Natural killer cell (primary cell): ENCODE measurements around the gene OPN3. TPM values are rescaled to one million over a fixed set of nuclear protein-coding genes. Genes with fewer than 3 reads are reported as not detected.

Source experiments
- ATAC-seq, 3 donors: fragments of 150-1000 bp in 2 of 3; fragments of 200-7000 bp in 1 of 3; cut with Tn5 transposase; 1 replicate in 1 of 3; 2 replicates in 2 of 3; pipeline ENCODE4 v1.10.0; 2021; ENCODE audit warnings: mild to moderate bottlenecking in 2 of 3, moderate library complexity in 2 of 3
- DNase-seq, 2 donors: peaks; one replicate each; pipeline versions ENCODE4 v3.0.0 to v3.0.0-alpha.2; 2013 to 2021; ENCODE audit warnings: mixed read lengths in 1 of 2
- H3K27ac ChIP-seq: one replicate; pipeline ENCODE4 v1.5.1; 2013; ENCODE audit warnings: mild to moderate bottlenecking, low read length
- H3K27me3 ChIP-seq: one replicate; pipeline ENCODE4 v1.6.1; 2013; ENCODE audit warnings: low read length; ENCODE audit not compliant: control insufficient read depth, insufficient read depth
- H3K36me3 ChIP-seq: one replicate; pipeline ENCODE4 v1.6.1; 2013; ENCODE audit warnings: low read length; ENCODE audit not compliant: control insufficient read depth, insufficient read depth
- H3K4me1 ChIP-seq: one replicate; pipeline ENCODE4 v1.6.1; 2013; ENCODE audit warnings: low read length; ENCODE audit not compliant: control insufficient read depth, insufficient read depth
- H3K4me3 ChIP-seq: one replicate; pipeline ENCODE4 v1.5.1; 2013; ENCODE audit warnings: low read length
- H3K9me3 ChIP-seq: one replicate; pipeline ENCODE4 v1.6.1; 2013; ENCODE audit warnings: low read length; ENCODE audit not compliant: control insufficient read depth, insufficient read depth
- H3K27ac Mint-ChIP-seq, 2 donors: one replicate each; pipeline ENCODE4 v1.8.0; 2022; ENCODE audit warnings: mild to moderate bottlenecking in 2 of 2, mixed read lengths in 2 of 2, moderate library complexity in 1 of 2
- H3K27me3 Mint-ChIP-seq, 2 donors: one replicate each; pipeline ENCODE4 v1.8.0; 2022; ENCODE audit warnings: low read depth in 2 of 2, mixed read lengths in 2 of 2
- H3K36me3 Mint-ChIP-seq: one replicate; pipeline ENCODE4 v1.8.0; 2022; ENCODE audit warnings: mixed read lengths
- H3K4me1 Mint-ChIP-seq, 2 donors: one replicate each; pipeline ENCODE4 v1.8.0; 2022; ENCODE audit warnings: mixed read lengths in 2 of 2
- H3K4me3 Mint-ChIP-seq: one replicate; pipeline ENCODE4 v1.8.0; 2022; ENCODE audit warnings: mild to moderate bottlenecking, moderate library complexity, mixed read lengths
- H3K9me3 Mint-ChIP-seq, 2 donors: one replicate each; pipeline ENCODE4 v1.8.0; 2022; ENCODE audit warnings: mixed read lengths in 2 of 2
- CTCF ChIP-seq: fragments of 200-600 bp; IDR thresholded peaks from one replicate; pipeline ENCODE4 v1.8.0; 2022; ENCODE audit warnings: antibody characterized with exemption
- WGBS: methylation state at CpG from one replicate; pipeline ENCODE4 v1.1.7; 2013; ENCODE audit warnings: missing lambda C conversion rate; ENCODE audit not compliant: insufficient coverage; 5-methylcytosine and 5-hydroxymethylcytosine counted together
- intact Hi-C: fragments of 100-400 bp; cut with micrococcal nuclease; formaldehyde crosslinking; loops from one replicate; pipeline ENCODE4 v1.14.2; 2022
- total RNA-seq, 4 donors: library from RNA; stranded (reverse); fragments of 120-200 nt in 1 of 4; gene quantifications; one replicate each; pipeline versions ENCODE4 v1.2.3 to v1.2.4, GENCODE V29; 2013 to 2022

The OPN3 gene
- total RNA-seq, 3 donors from 2014 or later (not counting 1 experiment from before 2014, with no cell fraction given), result 3.9 to 5.1 (median 4.1) TPM

- ATAC-seq (no peak), DNase-seq (no peak)
- H3K9me3 Mint-ChIP-seq, result no peaks in the 10 kb centered on the region
- no CpG with 5 or more reads among the region's 2 CpGs for WGBS
- Histone ChIP-seq H3K36me3 (no peaks in the 10 kb centered on the region), H3K27me3 (no peaks in the 10 kb centered on the region), H3K4me1 (no peaks in the 10 kb centered on the region), H3K27ac (no peak overlapping the region), H3K4me3 (no peak overlapping the region), H3K9me3 (no peaks in the 10 kb centered on the region)
- no peaks in the 10 kb centered on the region for H3K36me3 Mint-ChIP-seq
- TF ChIP-seq CTCF, result no peak
- H3K27me3 Mint-ChIP-seq, result no peaks in the 10 kb centered on the region
- H3K4me3 Mint-ChIP-seq, result no peak overlapping the region
- intact Hi-C loops, result no loop called here
- no peak overlapping the region for H3K27ac Mint-ChIP-seq
- H3K4me1 Mint-ChIP-seq, result peaks cover 8% of the 10 kb centered on the region in 2 donors
Measured at GRCh38 chr1:241630899-241631298, 9.3 kb downstream of the OPN3 start.

- H3K27ac Mint-ChIP-seq, result no peak overlapping the region
Measured at GRCh38 chr1:241630476-241630875, 9.7 kb downstream of the OPN3 start.

GRCh38 chr1:241630005-241630404, 10.2 kb downstream of the OPN3 start:
- Mint-ChIP-seq H3K36me3 (no peaks in the 10 kb centered on the region), H3K27ac (no peak overlapping the region), H3K4me3 (no peak overlapping the region), H3K27me3 (no peaks in the 10 kb centered on the region), H3K4me1 (peaks cover 8% of the 10 kb centered on the region in 2 donors), H3K9me3 (no peaks in the 10 kb centered on the region)
- H3K9me3 ChIP-seq, result no peaks in the 10 kb centered on the region
- no peak for TF ChIP-seq CTCF
- no peaks in the 10 kb centered on the region for H3K27me3 ChIP-seq
- no peak overlapping the region for H3K4me3 ChIP-seq
- H3K4me1 ChIP-seq, result no peaks in the 10 kb centered on the region
- no peak overlapping the region for H3K27ac ChIP-seq
- no peaks in the 10 kb centered on the region for H3K36me3 ChIP-seq
- intact Hi-C loops, result no loop called here
- DNase-seq (no peak), ATAC-seq (no peak)

More at GRCh38 chr1:241630476-241630875, 9.7 kb downstream of the OPN3 start:
- Histone ChIP-seq H3K4me1 (no peaks in the 10 kb centered on the region), H3K27me3 (no peaks in the 10 kb centered on the region), H3K36me3 (no peaks in the 10 kb centered on the region), H3K27ac (no peak overlapping the region), H3K4me3 (no peak overlapping the region), H3K9me3 (no peaks in the 10 kb centered on the region)
- no peaks in the 10 kb centered on the region for H3K9me3 Mint-ChIP-seq
- no peak overlapping the region for H3K4me3 Mint-ChIP-seq
- H3K36me3 Mint-ChIP-seq, result no peaks in the 10 kb centered on the region
- ATAC-seq (no peak), DNase-seq (no peak)
- no peak for TF ChIP-seq CTCF
- intact Hi-C loops, result no loop called here
- H3K4me1 Mint-ChIP-seq, result peaks cover 8% of the 10 kb centered on the region in 2 donors
- no peaks in the 10 kb centered on the region for H3K27me3 Mint-ChIP-seq
- WGBS, result no CpG with 5 or more reads among the region's 1 CpG
